Articular chondrocyte of knee joint (primary cell): ENCODE results near the gene MEGF11. TPM values are rescaled to one million over a fixed set of nuclear protein-coding genes. Genes with fewer than 3 reads are reported as not detected.

Experiments
- small RNA-seq: library from RNA; depleted of rRNA; stranded (forward); fragments of <200 nt; gene quantifications from one replicate; pipeline ENCODE3, GENCODE V24; 2012
- total RNA-seq: library from RNA; depleted of rRNA; stranded (reverse); fragments of >200 nt; gene quantifications from 2 replicates; pipeline ENCODE4 v1.2.3, GENCODE V29; 2012

The MEGF11 gene
- total RNA-seq, result not detected in 2 replicates

GRCh38 chr15:66253418-66254088 is at the start of gene MEGF11:
Gene MEGF11, minus strand, starts transcription at chr15:66253750. Its CDS starts 125,347 bp downstream, at chr15:66128403.

DNA sequence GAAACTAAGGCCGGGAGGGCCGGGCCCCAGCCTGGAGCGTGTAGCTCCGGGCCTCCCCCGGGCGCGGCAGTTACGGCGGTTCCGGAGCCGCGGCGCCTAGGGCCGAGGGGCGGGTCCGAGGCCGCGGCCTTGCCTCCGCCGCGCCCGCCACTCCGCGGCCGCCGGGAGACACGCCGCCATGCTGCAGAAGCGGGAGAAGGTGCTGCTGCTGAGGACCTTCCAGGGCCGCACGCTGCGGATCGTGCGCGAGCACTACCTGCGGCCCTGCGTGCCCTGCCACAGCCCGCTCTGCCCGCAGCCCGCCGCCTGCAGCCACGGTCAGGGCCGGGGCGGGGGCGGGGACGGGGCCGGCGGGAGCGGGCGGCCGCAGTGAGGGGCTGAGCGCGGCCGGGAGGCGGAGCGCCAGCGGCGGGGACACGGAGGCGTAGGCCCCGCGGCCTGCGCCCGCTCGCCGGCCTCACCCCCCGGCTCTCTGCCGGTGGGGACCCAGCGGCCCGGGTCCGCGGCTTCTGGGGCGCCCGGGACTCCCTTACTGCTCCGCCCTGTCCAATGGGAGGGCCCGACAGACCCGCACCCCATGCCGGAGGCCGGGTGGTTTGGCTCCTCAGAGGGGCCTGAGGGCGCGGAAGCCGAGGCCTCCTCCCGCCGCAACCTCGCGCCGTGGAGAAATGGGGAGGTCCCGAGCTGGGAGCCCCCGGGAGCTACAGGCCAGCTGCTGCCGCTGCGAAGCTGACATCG is 40.0 kb upstream of the MEGF11 start, which contains the start of gene DIS3L:
Gene DIS3L (plus strand): TSS at position 150 of the 738 bp plus-strand sequence. CDS start 29 bp downstream, at position 179.

DNA sequence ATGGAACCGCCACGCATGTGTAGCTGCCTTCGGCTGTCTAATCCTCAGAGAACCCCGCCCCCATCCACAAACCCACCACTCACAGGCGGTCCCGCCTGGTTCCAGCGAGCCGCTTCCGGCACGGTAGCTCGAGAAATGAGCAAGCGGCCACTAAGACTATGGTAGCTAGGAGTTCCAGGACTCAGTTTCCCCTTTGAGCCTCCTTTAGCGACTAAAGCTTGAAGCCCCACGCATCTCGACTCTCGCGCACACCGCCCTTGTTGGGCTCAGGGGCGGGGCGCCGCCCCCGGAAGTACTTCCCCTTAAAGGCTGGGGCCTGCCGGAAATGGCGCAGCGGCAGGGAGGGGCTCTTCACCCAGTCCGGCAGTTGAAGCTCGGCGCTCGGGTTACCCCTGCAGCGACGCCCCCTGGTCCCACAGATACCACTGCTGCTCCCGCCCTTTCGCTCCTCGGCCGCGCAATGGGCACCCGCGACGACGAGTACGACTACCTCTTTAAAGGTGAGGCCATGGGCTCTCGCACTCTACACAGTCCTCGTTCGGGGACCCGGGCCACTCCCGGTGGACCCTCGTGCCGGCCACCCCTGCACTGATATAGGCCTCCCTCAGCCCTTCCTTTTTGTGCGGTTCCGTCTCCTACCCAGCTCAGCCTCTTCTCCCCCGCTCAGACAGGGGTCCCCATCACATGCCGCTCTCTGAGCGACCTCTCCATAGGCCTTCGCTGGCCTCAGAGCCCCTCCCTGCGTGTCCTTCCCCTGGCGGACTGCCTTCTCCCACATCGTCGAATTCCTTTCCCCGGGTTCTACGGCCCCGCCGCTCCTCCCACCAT is 384.2 kb downstream of the MEGF11 start, which contains the start of gene RAB11A:
Gene RAB11A (plus strand): TSS at position 366 of the 828 bp plus-strand sequence. CDS start 95 bp downstream, at position 461.

Small RNAs within 50 kb of the gene (small RNA-seq; reads per million reads assigned to genes)
- not detected for gene MIR4311

Other genes with a start within 250 kb of the MEGF11 start
- 49.2 and 53.4 TPM in 2 replicates for gene DIS3L, start 39.8 kb upstream of the MEGF11 start, total RNA-seq
- gene TIPIN, start 102.9 kb upstream of the MEGF11 start, total RNA-seq, result 8.1 and 13.9 TPM in 2 replicates
- 24.8 and 27.3 TPM in 2 replicates for gene MAP2K1, start 133.2 kb upstream of the MEGF11 start, total RNA-seq
- gene SNAPC5, start 244.0 kb upstream of the MEGF11 start, total RNA-seq, result 15.0 and 19.1 TPM in 2 replicates